ENCODE measurements around the gene CBLIF. TPM values are rescaled to one million over a fixed set of nuclear protein-coding genes. Genes with fewer than 3 reads are reported as not detected.
"Not testable (repeated sequence)": the region's sequence is repeated elsewhere in the genome, so short reads cannot be mapped to it uniquely, and the experiment has no call there.

CBLIF gene
- polyA plus RNA-seq, 1 donor (not counting 4 experiments of a cell fraction or from before 2014, with no cell fraction given): not detected

DNA sequence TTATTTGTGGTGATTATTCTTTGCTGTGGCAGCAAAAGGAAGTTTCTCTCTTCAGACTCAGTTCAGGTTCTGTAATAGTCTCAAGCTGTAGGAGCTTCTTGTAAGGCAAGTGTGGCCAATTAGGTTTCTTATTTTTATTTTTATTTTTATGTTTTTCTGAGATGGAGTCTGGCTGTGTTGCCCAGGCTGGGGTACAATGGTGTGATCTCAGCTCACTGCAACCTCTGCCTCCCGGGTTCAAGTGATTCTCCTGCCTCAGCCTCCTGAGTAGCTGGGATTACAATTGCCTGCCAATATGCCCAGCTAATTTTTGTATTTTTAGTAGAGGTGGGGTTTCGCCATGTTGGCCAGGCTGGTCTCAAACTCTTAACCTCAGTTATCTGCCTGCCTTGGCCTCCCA, 4.3 kb upstream of the CBLIF start:
- H2AFZ ChIP-seq (ENCODE audit: control insufficient read depth, low read length); H3K9me1 ChIP-seq (ENCODE audit: control insufficient read depth, extremely low read depth, insufficient read depth, low read length); H3K9ac ChIP-seq (ENCODE audit: control insufficient read depth, extremely low read depth, insufficient read depth, low read length); H3K79me2 ChIP-seq (ENCODE audit: control insufficient read depth, insufficient read depth, low read length); dilution Hi-C loops (cut with MboI; ENCODE audit: extremely low pct_ligation_motif_present, low sequenced_read_pairs); DNase-seq (ENCODE audit: low read depth, low spot score); H3K4me1 ChIP-seq (ENCODE audit: control insufficient read depth, extremely low read depth, insufficient read depth, low read length); H3K9me3 ChIP-seq (ENCODE audit: control insufficient read depth, low read depth, low read length); FAIRE-seq; H3K27ac ChIP-seq (ENCODE audit: control insufficient read depth, insufficient read depth, low read length); H3K4me3 ChIP-seq (ENCODE audit: control insufficient read depth in 2 of 3, extremely low read depth in 1 of 3, insufficient read depth in 2 of 3, low read depth in 1 of 3, low read length in 3 of 3); H3K4me2 ChIP-seq (ENCODE audit: control insufficient read depth, extremely low read depth, insufficient read depth, low read depth, low read length); H3K36me3 ChIP-seq (ENCODE audit: control insufficient read depth in 2 of 2, extremely low read depth in 1 of 2, insufficient read depth in 2 of 2, low read length in 2 of 2); H4K20me1 ChIP-seq (ENCODE audit: control insufficient read depth, extremely low read depth, insufficient read depth, low read length); H3K27me3 ChIP-seq (ENCODE audit: control insufficient read depth, extremely low read depth, insufficient read depth, low read length): not testable (repeated sequence)

- no peaks in the 10 kb centered on the region for H3K27me3 ChIP-seq (ENCODE audit: control insufficient read depth, extremely low read depth, insufficient read depth, low read length)
- DNase-seq (ENCODE audit: low read depth, low spot score) (no peak), FAIRE-seq (no peak)
- no peak overlapping the region for H3K9ac ChIP-seq (ENCODE audit: control insufficient read depth, extremely low read depth, insufficient read depth, low read length)
- dilution Hi-C loops (cut with MboI; ENCODE audit: extremely low pct_ligation_motif_present, low sequenced_read_pairs): no loop called here
- TF ChIP-seq EZH2 (IDR thresholded peaks at IDR 0.05; ENCODE audit: low read length) (no peak), CTCF (optimal IDR thresholded peaks at IDR 0.05 in 1 of 3, IDR thresholded peaks at IDR 0.05 in 1 of 3, conservative IDR thresholded peaks at IDR 0.05 in 1 of 3; ENCODE audit: extremely low read depth in 1 of 3, insufficient read depth in 2 of 3, low read length in 3 of 3) (no peak)
- H3K27ac ChIP-seq (ENCODE audit: control insufficient read depth, insufficient read depth, low read length): no peak overlapping the region
- no peaks in the 10 kb centered on the region for H3K9me3 ChIP-seq (ENCODE audit: control insufficient read depth, low read depth, low read length)
- H3K9me1 ChIP-seq (ENCODE audit: control insufficient read depth, extremely low read depth, insufficient read depth, low read length): no peaks in the 10 kb centered on the region
- H3K4me2 ChIP-seq (ENCODE audit: control insufficient read depth, extremely low read depth, insufficient read depth, low read depth, low read length): no peak overlapping the region
- H3K4me3 ChIP-seq (ENCODE audit: control insufficient read depth in 2 of 3, extremely low read depth in 1 of 3, insufficient read depth in 2 of 3, low read depth in 1 of 3, low read length in 3 of 3): no peak overlapping the region
- H3K36me3 ChIP-seq (ENCODE audit: control insufficient read depth in 2 of 2, extremely low read depth in 1 of 2, insufficient read depth in 2 of 2, low read length in 2 of 2): no peaks in the 10 kb centered on the region
- no peak overlapping the region for H2AFZ ChIP-seq (ENCODE audit: control insufficient read depth, low read length)
- H3K4me1 ChIP-seq (ENCODE audit: control insufficient read depth, extremely low read depth, insufficient read depth, low read length): no peaks in the 10 kb centered on the region
- no peaks in the 10 kb centered on the region for H3K79me2 ChIP-seq (ENCODE audit: control insufficient read depth, insufficient read depth, low read length)
- no peaks in the 10 kb centered on the region for H4K20me1 ChIP-seq (ENCODE audit: control insufficient read depth, extremely low read depth, insufficient read depth, low read length)
Observed at GRCh38 chr11:59849129-59849528, 3.8 kb upstream of the CBLIF start.

DNA sequence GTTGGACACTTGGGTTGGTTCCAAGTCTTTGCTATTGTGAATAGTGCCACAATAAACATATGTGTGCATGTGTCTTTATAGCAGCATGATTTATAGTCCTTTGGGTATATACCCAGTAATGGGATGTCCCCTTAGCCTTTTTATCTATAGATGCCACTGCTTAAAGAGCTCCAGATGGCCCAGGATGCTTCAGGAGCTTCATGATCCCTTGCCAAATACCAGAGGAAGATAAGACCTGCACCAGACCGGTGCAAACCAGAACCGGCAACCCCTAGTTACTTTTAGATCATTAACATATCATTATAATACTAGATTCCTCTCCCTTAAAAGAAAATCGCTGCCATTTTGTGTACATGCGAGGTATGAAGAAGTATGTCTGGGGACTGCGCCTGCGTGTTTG, 3.1 kb upstream of the CBLIF start:
- H3K4me3 ChIP-seq (ENCODE audit: control insufficient read depth in 2 of 3, extremely low read depth in 1 of 3, insufficient read depth in 2 of 3, low read depth in 1 of 3, low read length in 3 of 3); H3K79me2 ChIP-seq (ENCODE audit: control insufficient read depth, insufficient read depth, low read length); dilution Hi-C loops (cut with MboI; ENCODE audit: extremely low pct_ligation_motif_present, low sequenced_read_pairs); H3K9ac ChIP-seq (ENCODE audit: control insufficient read depth, extremely low read depth, insufficient read depth, low read length); H3K27me3 ChIP-seq (ENCODE audit: control insufficient read depth, extremely low read depth, insufficient read depth, low read length); H3K4me1 ChIP-seq (ENCODE audit: control insufficient read depth, extremely low read depth, insufficient read depth, low read length); H3K9me1 ChIP-seq (ENCODE audit: control insufficient read depth, extremely low read depth, insufficient read depth, low read length); FAIRE-seq; H4K20me1 ChIP-seq (ENCODE audit: control insufficient read depth, extremely low read depth, insufficient read depth, low read length); H3K4me2 ChIP-seq (ENCODE audit: control insufficient read depth, extremely low read depth, insufficient read depth, low read depth, low read length); H3K27ac ChIP-seq (ENCODE audit: control insufficient read depth, insufficient read depth, low read length); H2AFZ ChIP-seq (ENCODE audit: control insufficient read depth, low read length); DNase-seq (ENCODE audit: low read depth, low spot score); H3K36me3 ChIP-seq (ENCODE audit: control insufficient read depth in 2 of 2, extremely low read depth in 1 of 2, insufficient read depth in 2 of 2, low read length in 2 of 2); H3K9me3 ChIP-seq (ENCODE audit: control insufficient read depth, low read depth, low read length): not testable (repeated sequence)

All from keratinocyte (primary cell).